ENCODE results near the gene RNF223. TPM values are rescaled to one million over a fixed set of nuclear protein-coding genes. Genes with fewer than 3 reads are reported as not detected.
"Not testable (repeated sequence)": the region's sequence is repeated elsewhere in the genome, so short reads cannot be mapped to it uniquely, and the experiment has no call there.

RNF223 gene
- total RNA-seq, 1 donor from 2014 or later: not detected

DNA sequence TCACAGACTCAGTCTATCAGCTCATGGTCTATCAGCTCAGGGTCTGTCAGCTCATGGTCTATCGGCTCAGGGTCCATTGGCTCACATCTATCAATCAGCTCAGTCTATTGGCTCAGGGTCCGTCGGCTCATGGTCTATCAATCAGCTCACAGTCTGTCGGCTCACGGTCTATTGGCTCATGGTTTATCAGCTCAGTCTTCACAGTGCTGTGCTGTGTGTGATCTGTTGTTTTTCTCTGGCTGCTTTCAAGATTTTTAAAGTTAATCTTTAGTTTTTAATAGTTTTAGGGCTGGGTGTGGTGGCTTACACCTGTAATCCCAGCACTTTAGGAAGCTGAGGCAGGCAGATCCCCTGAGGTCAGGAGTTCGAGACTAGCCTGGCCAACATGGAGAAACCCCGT, 27.4 kb upstream of the RNF223 start:
- Histone ChIP-seq H3K4me1 (no peaks in the 10 kb centered on the region), H3K9me3 (no peaks in the 10 kb centered on the region), H3K27ac (no peak overlapping the region), H3K27me3 (no peaks in the 10 kb centered on the region), H3K4me3 (no peak overlapping the region), H3K36me3 (no peaks in the 10 kb centered on the region)
- TF ChIP-seq, protein P1, sequence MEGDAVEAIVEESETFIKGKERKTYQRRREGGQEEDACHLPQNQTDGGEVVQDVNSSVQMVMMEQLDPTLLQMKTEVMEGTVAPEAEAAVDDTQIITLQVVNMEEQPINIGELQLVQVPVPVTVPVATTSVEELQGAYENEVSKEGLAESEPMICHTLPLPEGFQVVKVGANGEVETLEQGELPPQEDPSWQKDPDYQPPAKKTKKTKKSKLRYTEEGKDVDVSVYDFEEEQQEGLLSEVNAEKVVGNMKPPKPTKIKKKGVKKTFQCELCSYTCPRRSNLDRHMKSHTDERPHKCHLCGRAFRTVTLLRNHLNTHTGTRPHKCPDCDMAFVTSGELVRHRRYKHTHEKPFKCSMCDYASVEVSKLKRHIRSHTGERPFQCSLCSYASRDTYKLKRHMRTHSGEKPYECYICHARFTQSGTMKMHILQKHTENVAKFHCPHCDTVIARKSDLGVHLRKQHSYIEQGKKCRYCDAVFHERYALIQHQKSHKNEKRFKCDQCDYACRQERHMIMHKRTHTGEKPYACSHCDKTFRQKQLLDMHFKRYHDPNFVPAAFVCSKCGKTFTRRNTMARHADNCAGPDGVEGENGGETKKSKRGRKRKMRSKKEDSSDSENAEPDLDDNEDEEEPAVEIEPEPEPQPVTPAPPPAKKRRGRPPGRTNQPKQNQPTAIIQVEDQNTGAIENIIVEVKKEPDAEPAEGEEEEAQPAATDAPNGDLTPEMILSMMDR (IDR thresholded peaks at IDR 0.05): no peak
- DNase-seq (ENCODE audit: low spot score in 2 of 2): peak in 1 of 2 donors; percentile 11
- intact Hi-C loops (cut with DNase I): no loop called here

DNA sequence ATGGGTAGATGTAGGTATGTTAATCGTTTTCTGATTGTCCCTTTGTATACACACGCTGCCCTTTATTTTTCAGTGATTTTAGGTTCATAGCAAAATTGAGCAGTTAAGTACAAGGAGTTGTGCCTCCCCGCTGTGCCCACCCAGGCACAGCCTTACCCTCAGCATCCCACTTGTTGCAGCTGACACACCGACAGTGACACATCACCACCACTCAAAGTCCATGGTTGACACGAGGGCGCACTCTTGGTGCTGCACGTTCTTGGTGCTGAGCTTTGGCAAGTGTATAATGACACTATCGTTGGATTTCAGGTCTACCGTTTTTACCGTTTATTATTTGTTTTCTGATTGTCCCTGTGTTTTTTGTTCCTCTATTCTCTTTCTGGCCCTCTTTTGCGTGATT, 26.2 kb upstream of the RNF223 start:
- TF ChIP-seq, protein P1 (IDR thresholded peaks at IDR 0.05): no peak
- Histone ChIP-seq H3K36me3 (no peaks in the 10 kb centered on the region), H3K27me3 (no peaks in the 10 kb centered on the region), H3K9me3 (no peaks in the 10 kb centered on the region), H3K27ac (no peak overlapping the region), H3K4me1 (no peaks in the 10 kb centered on the region), H3K4me3 (no peak overlapping the region)
- intact Hi-C loops (cut with DNase I): no loop called here
- DNase-seq (ENCODE audit: low spot score in 2 of 2): peak in 1 of 2 donors; percentile 21

DNA sequence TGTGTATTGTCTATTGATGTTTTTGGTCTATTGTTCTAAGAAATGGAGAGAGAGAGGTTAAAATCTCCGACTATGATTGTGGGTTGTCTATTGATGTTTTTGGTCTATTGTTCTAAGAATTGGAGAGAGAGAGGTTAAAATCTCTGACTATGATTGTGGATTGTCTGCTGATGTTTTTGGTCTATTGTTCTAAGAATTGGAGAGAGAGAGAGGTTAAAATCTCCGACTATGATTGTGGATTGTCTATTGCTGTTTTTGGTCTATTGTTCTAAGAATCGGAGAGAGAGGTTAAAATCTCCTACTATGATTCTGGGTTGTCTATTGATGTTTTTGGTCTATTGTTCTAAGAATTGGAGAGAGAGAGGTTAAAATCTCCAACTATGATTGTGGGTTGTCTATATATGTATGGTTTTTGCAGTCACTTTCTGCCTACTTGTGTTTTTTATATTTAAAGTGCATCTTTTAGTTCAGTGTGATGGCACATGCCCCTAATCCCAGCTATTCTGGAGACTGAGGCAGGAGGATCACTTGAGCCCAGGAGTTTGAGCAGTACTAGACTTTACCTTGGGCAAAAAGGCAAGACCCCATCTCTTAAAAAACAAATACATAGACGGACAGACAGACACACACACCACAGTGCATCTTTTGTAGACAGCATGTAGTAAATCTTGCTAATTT, 25.5 kb upstream of the RNF223 start:
- DNase-seq (ENCODE audit: low spot score in 2 of 2): peak in 1 of 2 donors; percentile 8
- H3K4me1 ChIP-seq: no peaks in the 10 kb centered on the region
- TF ChIP-seq, protein P1 (IDR thresholded peaks at IDR 0.05): no peak
- intact Hi-C loops (cut with DNase I): no loop called here
- no peaks in the 10 kb centered on the region for H3K36me3 ChIP-seq
- no peaks in the 10 kb centered on the region for H3K27me3 ChIP-seq
- H3K27ac ChIP-seq: no peak overlapping the region
- no peaks in the 10 kb centered on the region for H3K9me3 ChIP-seq
- no peak overlapping the region for H3K4me3 ChIP-seq

DNA sequence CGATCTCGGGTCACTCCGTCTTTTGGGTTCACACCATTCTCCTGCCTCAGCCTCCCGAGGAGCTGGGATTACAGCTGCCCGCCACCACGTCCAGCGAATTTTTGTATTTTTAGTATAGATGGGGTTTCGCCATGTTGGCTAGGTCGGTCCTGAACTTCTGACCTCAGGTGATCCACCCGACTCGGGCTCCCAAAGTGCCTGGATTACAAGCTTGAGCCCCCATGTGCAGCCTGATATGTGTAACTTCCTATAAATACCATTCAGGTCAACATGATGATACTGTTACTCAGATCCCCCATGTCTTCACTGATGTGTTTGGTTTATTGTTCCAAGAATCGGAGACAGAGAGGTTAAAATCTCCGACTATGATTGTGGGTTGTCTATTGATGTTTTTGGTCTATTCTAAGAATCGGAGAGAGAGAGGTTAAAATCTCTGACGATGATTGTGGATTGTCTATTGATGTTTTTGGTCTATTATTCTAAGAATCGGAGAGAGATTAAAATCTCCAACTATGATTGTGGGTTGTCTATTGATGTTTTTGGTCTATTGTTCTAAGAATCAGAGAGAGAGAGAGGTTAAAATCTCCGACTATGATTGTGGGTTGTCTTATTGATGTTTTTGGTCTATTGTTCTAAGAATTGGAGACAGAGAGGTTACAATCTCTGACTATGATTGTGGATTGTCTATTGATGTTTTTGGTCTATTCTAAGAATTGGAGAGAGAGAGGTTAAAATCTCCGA, 24.7 kb upstream of the RNF223 start:
- Histone ChIP-seq H3K4me1 (no peaks in the 10 kb centered on the region), H3K27me3 (no peaks in the 10 kb centered on the region), H3K27ac (no peak overlapping the region), H3K9me3 (no peaks in the 10 kb centered on the region), H3K4me3 (no peak overlapping the region), H3K36me3 (no peaks in the 10 kb centered on the region)
- peak in 1 of 2 donors; percentile 27 for DNase-seq (ENCODE audit: low spot score in 2 of 2)
- TF ChIP-seq, protein P1 (IDR thresholded peaks at IDR 0.05): no peak
- intact Hi-C loops (cut with DNase I): no loop called here

DNA sequence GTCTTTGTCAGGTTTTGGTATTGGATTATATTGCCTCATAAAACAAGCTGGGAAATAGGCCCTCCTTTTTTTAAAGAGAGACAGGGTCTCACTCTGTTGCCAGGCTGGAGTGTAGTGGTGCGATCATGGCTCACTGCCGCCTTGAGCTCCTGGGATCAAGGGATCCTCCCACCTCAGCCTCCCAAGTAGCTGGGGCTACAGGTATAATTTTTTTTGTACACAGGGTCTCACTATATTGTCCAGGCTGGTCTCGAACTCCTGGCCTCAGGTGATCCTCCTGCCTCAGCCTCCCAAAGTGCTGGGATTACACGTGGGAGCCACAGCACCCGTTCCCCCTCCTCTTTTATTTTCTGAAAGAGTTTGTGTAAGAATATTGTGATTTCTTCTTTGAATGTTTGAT, 22.0 kb upstream of the RNF223 start:
- DNase-seq (ENCODE audit: low spot score in 2 of 2); H3K9me3 ChIP-seq; H3K27me3 ChIP-seq; H3K27ac ChIP-seq; H3K36me3 ChIP-seq; H3K4me1 ChIP-seq; H3K4me3 ChIP-seq; intact Hi-C loops (cut with DNase I): not testable (repeated sequence)

DNA sequence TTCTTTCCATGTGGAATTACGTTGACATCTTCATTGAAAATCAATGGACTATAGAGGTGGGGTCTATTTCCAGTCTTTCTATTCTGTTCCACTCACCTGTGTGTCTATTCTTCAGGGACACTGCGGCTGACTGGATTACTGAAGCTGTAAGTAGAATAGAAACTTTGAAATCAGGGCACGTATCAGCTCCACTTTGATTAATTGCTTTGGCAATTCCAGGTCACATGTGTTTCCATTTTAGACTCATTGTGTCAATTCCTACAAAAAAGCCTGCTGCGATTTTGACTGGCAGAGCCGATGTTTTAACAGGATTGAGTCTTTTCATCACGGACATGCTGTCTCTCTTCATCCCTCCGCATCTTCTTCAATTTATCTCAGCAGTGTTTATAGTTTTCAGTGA, 20.9 kb upstream of the RNF223 start:
- Histone ChIP-seq H3K4me1 (no peaks in the 10 kb centered on the region), H3K9me3 (no peaks in the 10 kb centered on the region), H3K4me3 (no peak overlapping the region), H3K27ac (no peak overlapping the region), H3K36me3 (no peaks in the 10 kb centered on the region), H3K27me3 (no peaks in the 10 kb centered on the region)
- no peak for DNase-seq (ENCODE audit: low spot score in 2 of 2)
- intact Hi-C loops (cut with DNase I): no loop called here
- TF ChIP-seq, protein P1 (IDR thresholded peaks at IDR 0.05): no peak
